ENCODE measurements around the gene ADAMTS17. TPM values are rescaled to one million over a fixed set of nuclear protein-coding genes. Genes with fewer than 3 reads are reported as not detected.

ADAMTS17 gene
- total and polyA plus RNA-seq, 9 of the 15 experiments (the other 6 are each of a cell fraction or from before 2014, with no cell fraction given): 0.01 to 0.14 (median 0.07) TPM; not detected in 6

- ChIA-PET POLR2A (no interaction called here), CTCF (ENCODE audit: low intra/inter-chr PET ratio) (no interaction called here)
- intact Hi-C loops (cut with micrococcal nuclease) (no loop called here), in situ Hi-C loops (cut with MboI) (no loop called here)
- Histone ChIP-seq H3K9me3 (replicated peaks; ENCODE audit: control insufficient read depth, insufficient read depth, low read depth, low read length) (no peaks in the 10 kb centered on the region), H3K4me3 (no peak overlapping the region), H3K4me2 (ENCODE audit: insufficient read depth, low read length) (no peak overlapping the region), H2AFZ (ENCODE audit: low read depth, low read length) (no peak overlapping the region), H3K9ac (ENCODE audit: insufficient read depth in 1 of 2, low read depth in 2 of 2, low read length in 2 of 2) (no peak overlapping the region), H3K79me2 (ENCODE audit: control insufficient read depth, insufficient read depth, low read length) (no peaks in the 10 kb centered on the region), H4K20me1 (replicated peaks; ENCODE audit: control insufficient read depth, insufficient read depth, low read length) (no peaks in the 10 kb centered on the region), H3K27me3 (ENCODE audit: control insufficient read depth in 2 of 2, insufficient read depth in 2 of 2, low read length in 2 of 2) (peaks cover 0 to 53% of the 10 kb centered on the region in 2 experiments; a peak in 4 of 5 replicates), H3K36me3 (ENCODE audit: control insufficient read depth, insufficient read depth, low read length) (no peaks in the 10 kb centered on the region), H3K27ac (ENCODE audit: extremely low read depth, low read depth, low read length) (no peak overlapping the region), H3K4me1 (replicated peaks in 1 of 2; ENCODE audit: control insufficient read depth in 2 of 2, insufficient read depth in 2 of 2, low read length in 2 of 2) (no peaks in the 10 kb centered on the region), H3K9me1 (ENCODE audit: control insufficient read depth, insufficient read depth, low read length) (no peaks in the 10 kb centered on the region)
- no peak for FAIRE-seq
- ATAC-seq: no peak
- WGBS (ENCODE audit: insufficient coverage, low coverage, missing lambda C conversion rate): 2% methylated on average over 16 of the region's 17 CpGs
- DNase-seq (ENCODE audit: extremely low read depth in 1 of 4, low spot score in 3 of 4): no peak
- BruUV-seq (replicated peaks): no TSS peak
- TF ChIP-seq ZFP36 (IDR thresholded peaks at IDR 0.05; ENCODE audit: low read depth, low read length, partially characterized antibody) (no peak), BMI1 (IDR thresholded peaks at IDR 0.05; ENCODE audit: low read length) (no peak), ZFP30 (CRISPR knock-in tag; IDR thresholded peaks at IDR 0.05; ENCODE audit: borderline replicate concordance) (no peak), ZNF253 (CRISPR knock-in tag; conservative IDR thresholded peaks at IDR 0.05) (no peak)
Measured at GRCh38 chr15:100002787-100003536, 338.8 kb downstream of the ADAMTS17 start.

- H3K4me2 ChIP-seq (ENCODE audit: insufficient read depth, low read length): no peak overlapping the region
- peaks cover 1 to 62% of the 10 kb centered on the region in 2 experiments; a peak in 4 of 5 replicates for H3K27me3 ChIP-seq (ENCODE audit: control insufficient read depth in 2 of 2, insufficient read depth in 2 of 2, low read length in 2 of 2)
- intact Hi-C loops (cut with micrococcal nuclease) (no loop called here), in situ Hi-C loops (cut with MboI) (no loop called here)
- H3K79me2 ChIP-seq (ENCODE audit: control insufficient read depth, insufficient read depth, low read length): no peaks in the 10 kb centered on the region
- no peak overlapping the region for H3K27ac ChIP-seq (ENCODE audit: extremely low read depth, low read depth, low read length)
- CTCF ChIA-PET (ENCODE audit: low intra/inter-chr PET ratio): no interaction called here
- no peaks in the 10 kb centered on the region for H3K36me3 ChIP-seq (ENCODE audit: control insufficient read depth, insufficient read depth, low read length)
- no peaks in the 10 kb centered on the region for H3K9me1 ChIP-seq (ENCODE audit: control insufficient read depth, insufficient read depth, low read length)
- under 1% methylated on average over 16 of the region's 16 CpGs for WGBS (ENCODE audit: insufficient coverage, low coverage, missing lambda C conversion rate)
- no peak overlapping the region for H3K4me3 ChIP-seq
- FAIRE-seq (no peak), DNase-seq (ENCODE audit: extremely low read depth in 1 of 4, low spot score in 3 of 4) (no peak), ATAC-seq (no peak)
- H2AFZ ChIP-seq (ENCODE audit: low read depth, low read length): no peak overlapping the region
- no peaks in the 10 kb centered on the region for H3K9me3 ChIP-seq (replicated peaks; ENCODE audit: control insufficient read depth, insufficient read depth, low read depth, low read length)
- H3K9ac ChIP-seq (ENCODE audit: insufficient read depth in 1 of 2, low read depth in 2 of 2, low read length in 2 of 2): no peak overlapping the region; a peak in 1 of 4 replicates
- H4K20me1 ChIP-seq (replicated peaks; ENCODE audit: control insufficient read depth, insufficient read depth, low read length): no peaks in the 10 kb centered on the region
- POLR2A ChIA-PET: no interaction called here
- no peaks in the 10 kb centered on the region for H3K4me1 ChIP-seq (replicated peaks in 1 of 2; ENCODE audit: control insufficient read depth in 2 of 2, insufficient read depth in 2 of 2, low read length in 2 of 2)
- no TSS peak for BruUV-seq (replicated peaks)
- TF ChIP-seq WHSC1 (IDR thresholded peaks at IDR 0.05; ENCODE audit: low read length) (no peak), USF2 (CRISPR knock-in tag; IDR thresholded peaks at IDR 0.05) (no peak), XRCC4 (IDR thresholded peaks at IDR 0.05; ENCODE audit: extremely low read depth, insufficient read depth, insufficient read length) (no peak), MITF (IDR thresholded peaks at IDR 0.05) (no peak), ARID1B (IDR thresholded peaks at IDR 0.05) (no peak), ARID2 (IDR thresholded peaks at IDR 0.05) (no peak), UBTF (IDR thresholded peaks at IDR 0.05; ENCODE audit: borderline replicate concordance in 1 of 2, low read depth in 2 of 2, low read length in 2 of 2) (no peak)
Measured at GRCh38 chr15:100002086-100002620, 339.6 kb downstream of the ADAMTS17 start.
